A549 (cell line): ENCODE data around the gene TEKT3.

Experiments used
- POLR2A ChIP-seq: IDR thresholded peaks from 2 replicates; pipeline ENCODE4 v1.6.1; 2012; ENCODE audit warnings: mild to moderate bottlenecking, low read length
- TF ChIP-seq, protein P1 (sequence below): fragments of >200 bp; sonication (Bioruptor Twin); formaldehyde crosslinking; IDR thresholded peaks from 3 replicates; pipeline ENCODE4 v1.5.1; 2016

GRCh38 chr17:15348021-15348420, 6.6 kb upstream of the TEKT3 start:
- TF ChIP-seq, protein P1, sequence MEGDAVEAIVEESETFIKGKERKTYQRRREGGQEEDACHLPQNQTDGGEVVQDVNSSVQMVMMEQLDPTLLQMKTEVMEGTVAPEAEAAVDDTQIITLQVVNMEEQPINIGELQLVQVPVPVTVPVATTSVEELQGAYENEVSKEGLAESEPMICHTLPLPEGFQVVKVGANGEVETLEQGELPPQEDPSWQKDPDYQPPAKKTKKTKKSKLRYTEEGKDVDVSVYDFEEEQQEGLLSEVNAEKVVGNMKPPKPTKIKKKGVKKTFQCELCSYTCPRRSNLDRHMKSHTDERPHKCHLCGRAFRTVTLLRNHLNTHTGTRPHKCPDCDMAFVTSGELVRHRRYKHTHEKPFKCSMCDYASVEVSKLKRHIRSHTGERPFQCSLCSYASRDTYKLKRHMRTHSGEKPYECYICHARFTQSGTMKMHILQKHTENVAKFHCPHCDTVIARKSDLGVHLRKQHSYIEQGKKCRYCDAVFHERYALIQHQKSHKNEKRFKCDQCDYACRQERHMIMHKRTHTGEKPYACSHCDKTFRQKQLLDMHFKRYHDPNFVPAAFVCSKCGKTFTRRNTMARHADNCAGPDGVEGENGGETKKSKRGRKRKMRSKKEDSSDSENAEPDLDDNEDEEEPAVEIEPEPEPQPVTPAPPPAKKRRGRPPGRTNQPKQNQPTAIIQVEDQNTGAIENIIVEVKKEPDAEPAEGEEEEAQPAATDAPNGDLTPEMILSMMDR = no peak
- no peak for TF ChIP-seq POLR2A
